Right lobe of liver (tissue), 6 donors: ENCODE measurements around the gene RAVER1. TPM values are rescaled to one million over a fixed set of nuclear protein-coding genes. Genes with fewer than 3 reads are reported as not detected.

ENCODE experiments used
- ATAC-seq, 4 donors: fragments of 200-7000 bp; cut with Tn5 transposase; one replicate each; pipeline ENCODE4 v1.9.1; 2020; ENCODE audit warnings: mild to moderate bottlenecking in 4 of 4, moderate library complexity in 4 of 4
- DNase-seq, 3 donors: peaks; one replicate each; pipeline ENCODE4 v3.0.0-alpha.2; 2020
- H3K27ac ChIP-seq, 3 donors: fragments of 200-600 bp; one replicate each; pipeline ENCODE4 v1.8.0; 2022
- H3K27me3 ChIP-seq, 2 donors: fragments of 200-600 bp; one replicate each; pipeline ENCODE4 v1.8.0; 2022
- H3K36me3 ChIP-seq, 4 donors: fragments of 200-600 bp; sonication (generic) in 1 of 4; one replicate each; pipeline versions ENCODE4 v1.5.1 to v1.8.0; 2017 to 2022; ENCODE audit warnings: control low read depth in 1 of 4
- H3K4me1 ChIP-seq, 4 donors: fragments of 200-600 bp; sonication (generic) in 1 of 4; one replicate each; pipeline versions ENCODE4 v1.5.1 to v1.8.0; 2017 to 2022; ENCODE audit warnings: control low read depth in 1 of 4
- H3K4me3 ChIP-seq, 3 donors: fragments of 200-600 bp; one replicate each; pipeline ENCODE4 v1.8.0; 2022
- H3K9me3 ChIP-seq, 4 donors: fragments of 200-600 bp; sonication (generic) in 1 of 4; one replicate each; pipeline versions ENCODE4 v1.5.1 to v1.8.0; 2017 to 2022; ENCODE audit warnings: control low read depth in 1 of 4
- CTCF ChIP-seq, 4 donors: fragments of 200-600 bp in 3 of 4; fragments of 450-650 bp in 1 of 4; IDR thresholded peaks; one replicate each; pipeline versions ENCODE4 v1.5.1 to v1.8.0; 2016 to 2022; ENCODE audit warnings: antibody characterized with exemption in 4 of 4, mild to moderate bottlenecking in 2 of 4
- POLR2A ChIP-seq: fragments of 450-650 bp; IDR thresholded peaks from one replicate; pipeline ENCODE4 v1.6.1; 2017; ENCODE audit warnings: antibody characterized with exemption, mild to moderate bottlenecking
- WGBS: methylation state at CpG from one replicate; pipeline ENCODE4 v1.1.6; 2018; ENCODE audit warnings: low coverage, low lambda C conversion rate; ENCODE audit not compliant: insufficient coverage; ENCODE audit errors: missing lambda C conversion rate; 5-methylcytosine and 5-hydroxymethylcytosine counted together
- intact Hi-C, 2 donors: fragments of 100-400 bp; cut with DNase I; formaldehyde crosslinking; loops; one replicate each; pipeline versions ENCODE4 v1.11.2 to v1.14.1; 2022
- total RNA-seq, 6 experiments: library from RNA; depleted of rRNA in 2 of 6; stranded (reverse); fragments of >200 nt in 2 of 6; fragmentation: NEBNext Ultra II Directional in 3 of 6; extraction: Animal tissue kit (Norgen Biotek cat#: 25700) in 3 of 6; gene quantifications; one replicate each; pipeline versions ENCODE4 v1.1.0 to v1.2.4, GENCODE V29; 2016 to 2023
- donor health status: DM: no; HTN: yes; CAD: no.
- donor health status: DM: no; HTN: no; CAD: no.
- donor health status: DM: no; HTN: no; CAD: no.
- donor health status: DM: no; HTN: yes; CAD: no.
- donor health status: DM: no; HTN: yes; CAD: no.

Gene RAVER1
- total RNA-seq, 6 experiments from 2014 or later, result 5.2 to 9.5 (median 7.1) TPM

- peaks cover 0 to 84% (median 14%) of the 10 kb centered on the region in 4 donors for H3K36me3 ChIP-seq
- TF ChIP-seq POLR2A (no peak), CTCF (IDR thresholded peaks at IDR 0.05) (no peak)
- 93% methylated on average over 5 of the region's 32 CpGs for WGBS
- intact Hi-C loops, result no loop called here
- H3K4me3 ChIP-seq, result no peak overlapping the region
- H3K9me3 ChIP-seq, result no peaks in the 10 kb centered on the region
- peak in 1 of 4 donors; percentile 4 for ATAC-seq
- H3K27ac ChIP-seq, result no peak overlapping the region
- no peaks in the 10 kb centered on the region for H3K27me3 ChIP-seq
- no peak for DNase-seq
- peaks cover 0 to 3% (median 0%) of the 10 kb centered on the region in 4 donors for H3K4me1 ChIP-seq
These were observed 12.5 kb downstream of the RAVER1 start for GRCh38 chr19:10320602-10321416.

- H3K27me3 ChIP-seq, result no peaks in the 10 kb centered on the region
- no peak for TF ChIP-seq POLR2A
- no peak for TF ChIP-seq CTCF (IDR thresholded peaks at IDR 0.05)
- peaks cover 0 to 6% (median 2%) of the 10 kb centered on the region in 4 donors for H3K4me1 ChIP-seq
- no peak overlapping the region for H3K27ac ChIP-seq
- DNase-seq, result no peak
- intact Hi-C loops, result no loop called here
- WGBS, result 73% methylated on average over 5 of the region's 13 CpGs
- H3K9me3 ChIP-seq, result no peaks in the 10 kb centered on the region
- ATAC-seq, result no peak
- H3K4me3 ChIP-seq, result no peak overlapping the region
- peaks cover 0 to 67% (median 12%) of the 10 kb centered on the region in 4 donors for H3K36me3 ChIP-seq
These were observed 14.3 kb downstream of the RAVER1 start for GRCh38 chr19:10318807-10319682.

- TF ChIP-seq CTCF (IDR thresholded peaks at IDR 0.05) (no peak), POLR2A (no peak)
- no peaks in the 10 kb centered on the region for H3K27me3 ChIP-seq
- no peak overlapping the region for H3K4me3 ChIP-seq
- no peaks in the 10 kb centered on the region for H3K9me3 ChIP-seq
- ATAC-seq (no peak), DNase-seq (no peak)
- peaks cover 0 to 57% (median 12%) of the 10 kb centered on the region in 4 donors for H3K36me3 ChIP-seq
- 92% methylated on average over 4 of the region's 15 CpGs for WGBS
- intact Hi-C loops, result no loop called here
- H3K27ac ChIP-seq, result no peak overlapping the region
- peaks cover 0 to 6% (median 2%) of the 10 kb centered on the region in 4 donors for H3K4me1 ChIP-seq
These were observed 15.4 kb downstream of the RAVER1 start for GRCh38 chr19:10317857-10318462.

- Histone ChIP-seq H3K4me1 (peaks cover 0 to 6% (median 2%) of the 10 kb centered on the region in 4 donors), H3K36me3 (peaks cover 0 to 50% (median 12%) of the 10 kb centered on the region in 4 donors), H3K27me3 (no peaks in the 10 kb centered on the region), H3K4me3 (no peak overlapping the region), H3K9me3 (no peaks in the 10 kb centered on the region), H3K27ac (no peak overlapping the region)
- intact Hi-C loops, result no loop called here
- DNase-seq (no peak), ATAC-seq (no peak)
- no peak for TF ChIP-seq CTCF (IDR thresholded peaks at IDR 0.05)
- no peak for TF ChIP-seq POLR2A
- 81% methylated on average over 13 of the region's 29 CpGs for WGBS
These were observed 16.1 kb downstream of the RAVER1 start for GRCh38 chr19:10317045-10317856.
